ENCODE measurements around the gene ARRDC2.

DNA sequence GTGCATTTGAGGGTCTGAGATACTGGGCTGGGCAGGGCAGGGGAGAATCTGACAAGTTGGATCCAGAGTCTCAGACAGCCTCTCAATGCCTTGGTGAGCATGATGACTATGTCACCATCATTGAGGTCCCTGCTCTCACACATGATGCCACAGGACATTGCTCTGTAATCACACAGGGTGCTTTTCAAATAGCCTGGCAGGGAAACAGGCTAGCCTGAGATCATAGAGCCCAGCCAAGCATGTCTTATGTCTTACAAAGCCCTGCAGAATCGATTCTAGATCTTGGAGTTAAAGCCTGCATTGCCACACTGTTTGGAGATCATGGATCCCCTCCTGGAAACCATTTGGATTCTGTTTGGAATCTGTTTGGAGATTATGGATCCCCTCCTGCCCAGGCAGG is 35.7 kb upstream of the ARRDC2 start:
- TF ChIP-seq CTCF (conservative IDR thresholded peaks at IDR 0.05; ENCODE audit: low read depth, low read length): no peak
- no peak for TF ChIP-seq EZH2 (IDR thresholded peaks at IDR 0.05; ENCODE audit: low read length, unreplicated experiment)

Data from PC-3 (cell line).